Aorta (tissue), 5 donors: ENCODE data around the gene VEGFA. TPM values are rescaled to one million over a fixed set of nuclear protein-coding genes. Genes with fewer than 3 reads are reported as not detected.

Experiments used
- ATAC-seq: fragments of 200-7000 bp; cut with Tn5 transposase; one replicate; pipeline ENCODE4 v1.9.1; 2022; ENCODE audit warnings: moderate library complexity; ENCODE audit not compliant: low FRiP score
- DNase-seq, 2 donors: peaks; one replicate each; pipeline ENCODE4 v3.0.0-alpha.2; 2020
- H3K27ac ChIP-seq, 2 donors: one replicate each; pipeline ENCODE4 v1.5.1; 2013; ENCODE audit warnings: low read length in 2 of 2, mild to moderate bottlenecking in 2 of 2, moderate library complexity in 2 of 2, control low read depth in 1 of 2, inconsistent platforms in 1 of 2, low read depth in 1 of 2
- H3K27me3 ChIP-seq, 2 donors: one replicate each; pipeline ENCODE4 v1.6.1; 2013; ENCODE audit warnings: control low read depth in 1 of 2, low read length in 1 of 2, mild to moderate bottlenecking in 1 of 2, moderate library complexity in 1 of 2; ENCODE audit not compliant: insufficient read depth in 2 of 2, control insufficient read depth in 1 of 2
- H3K36me3 ChIP-seq, 2 donors: one replicate each; pipeline ENCODE4 v1.6.1; 2013; ENCODE audit warnings: control low read depth in 1 of 2, low read length in 1 of 2, mild to moderate bottlenecking in 1 of 2; ENCODE audit not compliant: insufficient read depth in 2 of 2, control insufficient read depth in 1 of 2
- H3K4me1 ChIP-seq, 2 donors: one replicate each; pipeline ENCODE4 v1.6.1; 2013; ENCODE audit warnings: low read length in 2 of 2, control low read depth in 1 of 2, mild to moderate bottlenecking in 1 of 2, moderate library complexity in 1 of 2; ENCODE audit not compliant: insufficient read depth in 2 of 2, control insufficient read depth in 1 of 2
- H3K4me3 ChIP-seq, 2 donors: one replicate each; pipeline ENCODE4 v1.5.1; 2013; ENCODE audit warnings: low read length in 2 of 2, control low read depth in 1 of 2, mild to moderate bottlenecking in 1 of 2
- H3K9me3 ChIP-seq: one replicate; pipeline ENCODE4 v1.6.1; 2013; ENCODE audit warnings: mild to moderate bottlenecking, low read length; ENCODE audit not compliant: control insufficient read depth
- WGBS, 2 donors: extraction: QIAGEN DNeasy Blood & Tissue Kit; methylation state at CpG; one replicate each; pipeline ENCODE4 v1.1.7; 2013; 5-methylcytosine and 5-hydroxymethylcytosine counted together
- intact Hi-C, 2 donors: fragments of 100-400 bp; cut with DNase I; formaldehyde crosslinking; loops; one replicate each; pipeline versions ENCODE4 v1.14.2 to v1.15.0; 2022
- polyA plus RNA-seq, 2 donors: library from polyadenylated mRNA; stranded (reverse); fragments of 200-250 nt; gene quantifications; one replicate each; pipeline ENCODE4 v1.2.3, GENCODE V29; 2013
- total RNA-seq, 2 donors: library from RNA; stranded (reverse); fragmentation: NEBNext Ultra II Directional; extraction: Animal tissue kit (Norgen Biotek cat#: 25700); gene quantifications; one replicate each; pipeline ENCODE4 v1.2.1, GENCODE V29; 2021
- donor health status: healthy with polysubstance abuse.
- donor health status: Bipolar disorder and iron deficiency.
- donor health status: DM: no; HTN: no; CAD: no.
- donor health status: DM: no; HTN: no; CAD: no.
- donor health status: DM: yes; HTN: yes; CAD: no.

The VEGFA gene
- total and polyA plus RNA-seq, 4 donors = 7.6 to 247 (median 57.6) TPM

- no peaks in the 10 kb centered on the region for H3K36me3 ChIP-seq
- no peaks in the 10 kb centered on the region for H3K9me3 ChIP-seq
- H3K4me3 ChIP-seq = no peak overlapping the region
- H3K27ac ChIP-seq = no peak overlapping the region
- ATAC-seq = no peak
- no peaks in the 10 kb centered on the region for H3K27me3 ChIP-seq
- 76% methylated on average over 15 of the region's 15 CpGs for WGBS, 2 donors
- DNase-seq = peak in 1 of 2 donors; percentile 62
- intact Hi-C loops = no loop called here
- H3K4me1 ChIP-seq = no peaks in the 10 kb centered on the region
Observed at GRCh38 chr6:43737272-43738081, 32.5 kb upstream of the VEGFA start.

- Histone ChIP-seq H3K36me3 (no peaks in the 10 kb centered on the region), H3K27me3 (no peaks in the 10 kb centered on the region), H3K9me3 (no peaks in the 10 kb centered on the region), H3K4me3 (no peak overlapping the region), H3K27ac (no peak overlapping the region), H3K4me1 (no peaks in the 10 kb centered on the region)
- ATAC-seq (no peak), DNase-seq (peak in 1 of 2 donors; percentile 20)
- 79 to 80% methylated on average over 3 of the region's 3 CpGs for WGBS, 2 donors
- intact Hi-C loops = no loop called here
Observed at GRCh38 chr6:43738267-43738676, 31.7 kb upstream of the VEGFA start.

- Histone ChIP-seq H3K27me3 (no peaks in the 10 kb centered on the region), H3K4me1 (no peaks in the 10 kb centered on the region), H3K4me3 (no peak overlapping the region), H3K27ac (no peak overlapping the region), H3K9me3 (no peaks in the 10 kb centered on the region), H3K36me3 (no peaks in the 10 kb centered on the region)
- ATAC-seq (no peak), DNase-seq (peak in 1 of 2 donors; percentile 33)
- intact Hi-C loops = no loop called here
- 87 to 88% methylated on average over 11 of the region's 11 CpGs for WGBS, 2 donors
Observed at GRCh38 chr6:43738877-43739641, 31.0 kb upstream of the VEGFA start.

GRCh38 chr6:43739642-43740091 is 30.3 kb upstream of the VEGFA start:
- Histone ChIP-seq H3K4me1 (no peaks in the 10 kb centered on the region), H3K9me3 (no peaks in the 10 kb centered on the region), H3K27me3 (no peaks in the 10 kb centered on the region), H3K27ac (no peak overlapping the region), H3K36me3 (no peaks in the 10 kb centered on the region), H3K4me3 (no peak overlapping the region)
- ATAC-seq (no peak), DNase-seq (no peak)
- 67 to 82% methylated on average over 4 of the region's 4 CpGs for WGBS, 2 donors
- intact Hi-C loops = no loop called here

GRCh38 chr6:43740321-43740960 is 29.6 kb upstream of the VEGFA start:
- 70 to 72% methylated on average over 6 of the region's 6 CpGs for WGBS, 2 donors
- no peaks in the 10 kb centered on the region for H3K27me3 ChIP-seq
- no peak for ATAC-seq
- H3K4me3 ChIP-seq = no peak overlapping the region
- no peak overlapping the region for H3K27ac ChIP-seq
- DNase-seq = peak in 1 of 2 donors; percentile 35
- intact Hi-C loops = no loop called here
- H3K9me3 ChIP-seq = no peaks in the 10 kb centered on the region
- H3K36me3 ChIP-seq = no peaks in the 10 kb centered on the region
- H3K4me1 ChIP-seq = no peaks in the 10 kb centered on the region

- Histone ChIP-seq H3K27ac (no peak overlapping the region), H3K36me3 (no peaks in the 10 kb centered on the region), H3K27me3 (no peaks in the 10 kb centered on the region), H3K4me3 (no peak overlapping the region), H3K9me3 (no peaks in the 10 kb centered on the region), H3K4me1 (no peaks in the 10 kb centered on the region)
- no peak for ATAC-seq
- DNase-seq = no peak
- WGBS, 2 donors = 66 to 73% methylated on average over 6 of the region's 6 CpGs
- intact Hi-C loops = no loop called here
Observed at GRCh38 chr6:43740961-43741764, 28.8 kb upstream of the VEGFA start.

- Histone ChIP-seq H3K27me3 (no peaks in the 10 kb centered on the region), H3K4me3 (no peak overlapping the region), H3K36me3 (no peaks in the 10 kb centered on the region), H3K4me1 (no peaks in the 10 kb centered on the region), H3K27ac (no peak overlapping the region), H3K9me3 (no peaks in the 10 kb centered on the region)
- intact Hi-C loops = no loop called here
- WGBS, 2 donors = 86 to 87% methylated on average over 2 of the region's 2 CpGs
- no peak for DNase-seq
- ATAC-seq = no peak
Observed at GRCh38 chr6:43741829-43742228, 28.2 kb upstream of the VEGFA start.

GRCh38 chr6:43742285-43742684 is 27.7 kb upstream of the VEGFA start:
- ATAC-seq (no peak), DNase-seq (no peak)
- 82 to 92% methylated on average over 3 of the region's 3 CpGs for WGBS, 2 donors
- H3K4me1 ChIP-seq = no peaks in the 10 kb centered on the region
- H3K27ac ChIP-seq = no peak overlapping the region
- H3K9me3 ChIP-seq = no peaks in the 10 kb centered on the region
- H3K4me3 ChIP-seq = no peak overlapping the region
- no peaks in the 10 kb centered on the region for H3K27me3 ChIP-seq
- no peaks in the 10 kb centered on the region for H3K36me3 ChIP-seq
- intact Hi-C loops = no loop called here
